Neural cell (in vitro differentiated cells): ENCODE data around the gene MFSD2A.

Experiments
- CTCF ChIP-seq: fragments of 450-650 bp; IDR thresholded peaks from 2 replicates; pipeline ENCODE4 v1.5.1; 2014; ENCODE audit warnings: antibody characterized with exemption, mild to moderate bottlenecking, moderate library complexity; ENCODE audit not compliant: poor library complexity, severe bottlenecking
- EP300 ChIP-seq: fragments of 450-650 bp; conservative IDR thresholded peaks from 2 replicates; pipeline ENCODE4 v1.6.1; 2014; ENCODE audit warnings: antibody characterized with exemption, mild to moderate bottlenecking, moderate library complexity; ENCODE audit not compliant: poor library complexity, severe bottlenecking

DNA sequence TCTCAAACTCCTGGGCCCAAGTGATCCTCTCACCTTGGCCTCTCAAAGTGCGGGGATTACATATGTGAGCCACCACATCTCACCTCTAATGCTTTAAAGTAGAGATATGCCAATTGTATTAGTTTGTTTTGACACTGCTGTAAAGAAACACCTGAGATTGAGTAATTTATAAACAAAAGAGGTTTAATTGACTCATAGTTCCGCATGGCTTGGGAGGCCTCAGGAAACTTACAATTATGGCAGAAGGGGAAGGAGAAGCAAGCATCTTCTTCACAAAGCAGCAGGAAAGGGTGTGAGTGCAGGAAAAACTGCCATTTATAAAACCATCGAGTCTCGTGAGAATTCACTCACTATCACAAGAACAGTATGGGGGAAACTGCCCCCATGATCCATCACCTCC lies 49.8 kb upstream of the MFSD2A start:
- TF ChIP-seq CTCF (no peak), EP300 (no peak)
